Caco-2 (cell line): ENCODE results near the gene ALDH16A1. TPM values are rescaled to one million over a fixed set of nuclear protein-coding genes. Genes with fewer than 3 reads are reported as not detected.

Experiments
- BruUV-seq: library from RNA; stranded (reverse); fragments of 400-500 nt; replicated peaks from 2 replicates; lab custom pipeline; 2021; lab: Mats Ljungman, UMichigan
- CTCF ChIA-PET: fragments of 300-600 bp; sonication (Branson Sonifier 250); formaldehyde crosslinking; loops from one replicate; lab custom pipeline; 2022; ENCODE audit warnings: antibody characterized with exemption; lab: Charles Lee
- POLR2A ChIA-PET: fragments of 300-600 bp; sonication (Branson Sonifier 250); formaldehyde crosslinking; loops from one replicate; lab custom pipeline; 2022; ENCODE audit warnings: antibody characterized with exemption; lab: Charles Lee
- DNase-seq, 2 experiments: peaks; one replicate each; pipeline versions ENCODE4 v3.0.0 to v3.0.0-alpha.2; 2020 to 2022
- H3K27me3 ChIP-seq: replicated peaks from 2 replicates; pipeline ENCODE4 v1.6.0; 2011; ENCODE audit warnings: low read length; ENCODE audit not compliant: control insufficient read depth, insufficient read depth
- H3K36me3 ChIP-seq: 2 replicates; pipeline ENCODE4 v1.5.1; 2011; ENCODE audit warnings: low read length; ENCODE audit not compliant: control insufficient read depth, insufficient read depth
- H3K4me1 ChIP-seq: fragments of 250-450 bp; sonication (Bioruptor Pico); 2 replicates; pipeline ENCODE4 v1.5.1; 2020; ENCODE audit warnings: mild to moderate bottlenecking
- H3K4me3 ChIP-seq: 2 replicates; pipeline ENCODE4 v1.5.1; 2011; ENCODE audit warnings: low read depth, mild to moderate bottlenecking, control low read depth, low read length
- H3K9me3 ChIP-seq: fragments of 250-450 bp; sonication (Bioruptor Pico); 2 replicates; pipeline ENCODE4 v1.5.1; 2020; ENCODE audit warnings: mild to moderate bottlenecking, moderate library complexity
- H3K27ac Mint-ChIP-seq: one replicate; pipeline ENCODE4 v1.8.0; 2022; ENCODE audit warnings: mixed read lengths; ENCODE audit not compliant: unreplicated experiment
- H3K27me3 Mint-ChIP-seq: one replicate; pipeline ENCODE4 v1.8.0; 2022; ENCODE audit warnings: mixed read lengths; ENCODE audit not compliant: insufficient read depth, unreplicated experiment
- H3K36me3 Mint-ChIP-seq: one replicate; pipeline ENCODE4 v1.8.0; 2022; ENCODE audit warnings: mild to moderate bottlenecking, mixed read lengths; ENCODE audit not compliant: insufficient read depth, unreplicated experiment
- H3K4me1 Mint-ChIP-seq: one replicate; pipeline ENCODE4 v1.8.0; 2022; ENCODE audit warnings: low read depth, mixed read lengths; ENCODE audit not compliant: unreplicated experiment
- H3K4me3 Mint-ChIP-seq: one replicate; pipeline ENCODE4 v1.8.0; 2022; ENCODE audit warnings: mild to moderate bottlenecking, moderate library complexity, mixed read lengths; ENCODE audit not compliant: unreplicated experiment
- H3K9me3 Mint-ChIP-seq: one replicate; pipeline ENCODE4 v1.8.0; 2022; ENCODE audit warnings: mixed read lengths; ENCODE audit not compliant: unreplicated experiment
- intact Hi-C: fragments of 100-400 bp; cut with micrococcal nuclease; formaldehyde crosslinking; loops from one replicate; pipeline ENCODE4 v1.10.0; 2022; ENCODE audit not compliant: unreplicated experiment
- total RNA-seq: library from RNA; stranded (reverse); gene quantifications from 2 replicates; pipeline ENCODE4 v1.2.3, GENCODE V29; 2022
- TF ChIP-seq, protein P1 (sequence below), 2 experiments: fragments of 200-600 bp in 1 of 2; IDR thresholded peaks; 1 replicate in 1 of 2; 2 replicates in 1 of 2; pipeline versions ENCODE4 v1.5.1 to v1.8.0; 2011 to 2022; ENCODE audit warnings: antibody characterized with exemption in 1 of 2, control low read depth in 1 of 2, inconsistent platforms in 1 of 2, low read depth in 1 of 2, low read length in 1 of 2, mild to moderate bottlenecking in 1 of 2, moderate library complexity in 1 of 2; ENCODE audit not compliant: insufficient read depth in 1 of 2, severe bottlenecking in 1 of 2, unreplicated experiment in 1 of 2

The ALDH16A1 gene
- total RNA-seq, 1 experiment from 2014 or later = 45.0 TPM

- BruUV-seq = no TSS peak
- Histone ChIP-seq H3K36me3 (no peaks in the 10 kb centered on the region), H3K4me1 (peaks cover 39% of the 10 kb centered on the region), H3K9me3 (no peaks in the 10 kb centered on the region), H3K4me3 (no peak within 1 kb of the TSS), H3K27me3 (peaks cover 2% of the 10 kb centered on the region; the same call in 1 of the 2 replicates)
- intact Hi-C loops = no loop called here
- H3K4me3 Mint-ChIP-seq = peak within 1 kb of the TSS; percentile 64
- CTCF ChIA-PET = interaction anchor here (0.7 to 1.3 kb wide), 2 partner anchors 17 to 31 kb away, joined by 3 to 6 read pairs; no protein-coding TSS in a partner anchor
- POLR2A ChIA-PET = no interaction called here
- no peak within 1 kb of the TSS for H3K27ac Mint-ChIP-seq
- H3K27me3 Mint-ChIP-seq = peaks cover 48% of the 10 kb centered on the region
- TF ChIP-seq, protein P1, sequence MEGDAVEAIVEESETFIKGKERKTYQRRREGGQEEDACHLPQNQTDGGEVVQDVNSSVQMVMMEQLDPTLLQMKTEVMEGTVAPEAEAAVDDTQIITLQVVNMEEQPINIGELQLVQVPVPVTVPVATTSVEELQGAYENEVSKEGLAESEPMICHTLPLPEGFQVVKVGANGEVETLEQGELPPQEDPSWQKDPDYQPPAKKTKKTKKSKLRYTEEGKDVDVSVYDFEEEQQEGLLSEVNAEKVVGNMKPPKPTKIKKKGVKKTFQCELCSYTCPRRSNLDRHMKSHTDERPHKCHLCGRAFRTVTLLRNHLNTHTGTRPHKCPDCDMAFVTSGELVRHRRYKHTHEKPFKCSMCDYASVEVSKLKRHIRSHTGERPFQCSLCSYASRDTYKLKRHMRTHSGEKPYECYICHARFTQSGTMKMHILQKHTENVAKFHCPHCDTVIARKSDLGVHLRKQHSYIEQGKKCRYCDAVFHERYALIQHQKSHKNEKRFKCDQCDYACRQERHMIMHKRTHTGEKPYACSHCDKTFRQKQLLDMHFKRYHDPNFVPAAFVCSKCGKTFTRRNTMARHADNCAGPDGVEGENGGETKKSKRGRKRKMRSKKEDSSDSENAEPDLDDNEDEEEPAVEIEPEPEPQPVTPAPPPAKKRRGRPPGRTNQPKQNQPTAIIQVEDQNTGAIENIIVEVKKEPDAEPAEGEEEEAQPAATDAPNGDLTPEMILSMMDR (IDR thresholded peaks at IDR 0.05; ENCODE audit: insufficient read depth in 1 of 2, low read depth in 1 of 2, low read length in 1 of 2, severe bottlenecking in 1 of 2, unreplicated experiment in 1 of 2) = no peak
- no peak for DNase-seq
- H3K36me3 Mint-ChIP-seq = peaks cover 6% of the 10 kb centered on the region
- no peaks in the 10 kb centered on the region for H3K9me3 Mint-ChIP-seq
- peaks cover 34% of the 10 kb centered on the region for H3K4me1 Mint-ChIP-seq
Measured at GRCh38 chr19:49425178-49425577, 27.8 kb upstream of the ALDH16A1 start, which contains the start of gene GFY. TSS of gene GFY (plus strand) at chr19:49425388. CDS start at chr19:49426431, 1,043 bp downstream.

- Histone ChIP-seq H3K27me3 (peaks cover 2% of the 10 kb centered on the region; the same call in 1 of the 2 replicates), H3K36me3 (no peaks in the 10 kb centered on the region), H3K9me3 (no peaks in the 10 kb centered on the region), H3K4me3 (no peak overlapping the region), H3K4me1 (peaks cover 35% of the 10 kb centered on the region)
- TF ChIP-seq, protein P1 (IDR thresholded peaks at IDR 0.05; ENCODE audit: insufficient read depth in 1 of 2, low read depth in 1 of 2, low read length in 1 of 2, severe bottlenecking in 1 of 2, unreplicated experiment in 1 of 2) = no peak
- H3K9me3 Mint-ChIP-seq = no peaks in the 10 kb centered on the region
- H3K36me3 Mint-ChIP-seq = peaks cover 2% of the 10 kb centered on the region
- H3K27ac Mint-ChIP-seq = no peak overlapping the region
- intact Hi-C loops = no loop called here
- peaks cover 48% of the 10 kb centered on the region for H3K27me3 Mint-ChIP-seq
- ChIA-PET POLR2A (no interaction called here), CTCF (interaction anchor here (0.5 to 1.3 kb wide), 3 partner anchors 16 to 31 kb away, joined by 3 to 6 read pairs (median 4); no protein-coding TSS in a partner anchor)
- peak; percentile 73 to 81 for DNase-seq
- H3K4me1 Mint-ChIP-seq = peaks cover 34% of the 10 kb centered on the region
- peak overlapping the region; percentile 64 for H3K4me3 Mint-ChIP-seq
- no TSS peak for BruUV-seq
Measured at GRCh38 chr19:49425922-49426592, 27.0 kb upstream of the ALDH16A1 start.

DNA sequence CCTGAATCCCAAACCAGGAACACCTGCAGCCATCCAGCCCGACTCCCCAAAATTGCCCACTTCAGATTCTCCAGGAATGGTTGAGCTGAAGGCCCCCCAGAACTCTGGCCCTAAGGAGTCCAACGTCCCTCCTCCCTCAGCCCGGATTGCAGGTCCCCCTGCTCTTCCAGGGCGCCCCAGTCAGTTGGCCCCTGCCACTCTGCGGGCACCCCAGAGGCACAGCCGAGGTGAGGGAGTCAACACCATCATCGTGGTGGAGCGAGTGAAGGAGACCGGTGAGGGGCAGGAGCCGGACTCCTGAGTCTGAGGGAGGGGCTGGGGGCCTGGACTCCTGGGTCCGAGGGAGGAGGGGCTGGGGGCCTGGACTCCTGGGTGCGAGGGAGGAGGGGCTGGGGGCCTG, 25.7 kb upstream of the ALDH16A1 start:
- peaks cover 2% of the 10 kb centered on the region; the same call in 1 of the 2 replicates for H3K27me3 ChIP-seq
- H3K4me1 Mint-ChIP-seq = peaks cover 25% of the 10 kb centered on the region
- no peaks in the 10 kb centered on the region for H3K36me3 ChIP-seq
- no TSS peak for BruUV-seq
- H3K9me3 ChIP-seq = no peaks in the 10 kb centered on the region
- H3K27ac Mint-ChIP-seq = no peak overlapping the region
- peaks cover 42% of the 10 kb centered on the region for H3K27me3 Mint-ChIP-seq
- CTCF ChIA-PET = interaction anchor here (1.0 kb wide), 1 partner anchor 10 kb away, joined by 3 read pairs; no protein-coding TSS in a partner anchor
- DNase-seq = no peak
- TF ChIP-seq, protein P1 (IDR thresholded peaks at IDR 0.05; ENCODE audit: insufficient read depth in 1 of 2, low read depth in 1 of 2, low read length in 1 of 2, severe bottlenecking in 1 of 2, unreplicated experiment in 1 of 2) = no peak
- H3K36me3 Mint-ChIP-seq = no peaks in the 10 kb centered on the region
- H3K4me3 Mint-ChIP-seq = peak overlapping the region; percentile 64
- intact Hi-C loops = no loop called here
- no peak overlapping the region for H3K4me3 ChIP-seq
- POLR2A ChIA-PET = no interaction called here
- peaks cover 29% of the 10 kb centered on the region for H3K4me1 ChIP-seq
- no peaks in the 10 kb centered on the region for H3K9me3 Mint-ChIP-seq
